GM21576 (cell line): ENCODE measurements around the gene CADPS2.
"Not testable (repeated sequence)": the region's sequence is repeated elsewhere in the genome, so short reads cannot be mapped to it uniquely, and the experiment has no call there.

Experiments
- ATAC-seq: cut with Tn5 transposase; IDR thresholded peaks from one replicate; pipeline ENCODE4 v1.9.1; 2021; ENCODE audit warnings: mild to moderate bottlenecking, moderate library complexity; ENCODE audit not compliant: unreplicated experiment

CADPS2 gene

GRCh38 chr7:122677149-122677548 lies 209.1 kb downstream of the CADPS2 start:
- ATAC-seq: no peak

- ATAC-seq: no peak
These were observed 209.8 kb downstream of the CADPS2 start for GRCh38 chr7:122676466-122676865.

GRCh38 chr7:122675621-122676020 lies 210.6 kb downstream of the CADPS2 start:
- ATAC-seq: no peak

GRCh38 chr7:122675011-122675410 lies 211.2 kb downstream of the CADPS2 start:
- ATAC-seq: no peak

- ATAC-seq: no peak
These were observed 211.8 kb downstream of the CADPS2 start for GRCh38 chr7:122674502-122674901.

GRCh38 chr7:122673951-122674350 lies 212.3 kb downstream of the CADPS2 start:
- ATAC-seq: no peak

GRCh38 chr7:122672536-122672935 lies 213.7 kb downstream of the CADPS2 start:
- no peak for ATAC-seq

- no peak for ATAC-seq
These were observed 222.5 kb downstream of the CADPS2 start for GRCh38 chr7:122663733-122664132.

GRCh38 chr7:122658856-122659255 lies 227.4 kb downstream of the CADPS2 start:
- no peak for ATAC-seq

- ATAC-seq: no peak
These were observed 232.6 kb downstream of the CADPS2 start for GRCh38 chr7:122653685-122654084.

- ATAC-seq: no peak
These were observed 233.4 kb downstream of the CADPS2 start for GRCh38 chr7:122652876-122653275.

GRCh38 chr7:122651451-122651850 lies 234.8 kb downstream of the CADPS2 start:
- ATAC-seq: no peak

GRCh38 chr7:122643250-122643649 lies 243.0 kb downstream of the CADPS2 start:
- no peak for ATAC-seq

- no peak for ATAC-seq
These were observed 247.8 kb downstream of the CADPS2 start for GRCh38 chr7:122638459-122638858.

GRCh38 chr7:122637784-122638183 lies 248.5 kb downstream of the CADPS2 start:
- ATAC-seq: no peak

- ATAC-seq: not testable (repeated sequence)
These were observed 250.8 kb downstream of the CADPS2 start for GRCh38 chr7:122635481-122635880.

- no peak for ATAC-seq
These were observed 252.8 kb downstream of the CADPS2 start for GRCh38 chr7:122633472-122633871.

GRCh38 chr7:122632238-122632637 lies 254.0 kb downstream of the CADPS2 start:
- ATAC-seq: no peak

GRCh38 chr7:122629412-122629953 lies 256.8 kb downstream of the CADPS2 start:
- ATAC-seq: no peak

- ATAC-seq: no peak
These were observed 257.4 kb downstream of the CADPS2 start for GRCh38 chr7:122628651-122629411.

- ATAC-seq: no peak
These were observed 259.5 kb downstream of the CADPS2 start for GRCh38 chr7:122626785-122627184.

GRCh38 chr7:122622682-122623081 lies 263.6 kb downstream of the CADPS2 start:
- no peak for ATAC-seq

- no peak for ATAC-seq
These were observed 266.6 kb downstream of the CADPS2 start for GRCh38 chr7:122619664-122620063.
